Hepatocyte (in vitro differentiated cells): ENCODE data around the gene KRT10. TPM values are rescaled to one million over a fixed set of nuclear protein-coding genes. Genes with fewer than 3 reads are reported as not detected.

Experiments used
- DNase-seq: peaks from one replicate; pipeline ENCODE4 v3.0.0-alpha.2; 2016; ENCODE audit warnings: low spot score
- H2AFZ ChIP-seq: fragments of 200-600 bp; sonication (generic); 2 replicates; pipeline ENCODE4 v1.6.0; 2016; ENCODE audit warnings: antibody characterized with exemption, mild to moderate bottlenecking
- H3K27ac ChIP-seq: fragments of 200-600 bp; sonication (generic); 2 replicates; pipeline ENCODE4 v1.5.1; 2016; ENCODE audit warnings: mild to moderate bottlenecking
- H3K27me3 ChIP-seq: fragments of 200-600 bp; sonication (generic); 2 replicates; pipeline ENCODE4 v1.6.1; 2016
- H3K36me3 ChIP-seq: fragments of 200-600 bp; sonication (generic); replicated peaks from 2 replicates; pipeline ENCODE4 v1.5.1; 2016; ENCODE audit warnings: low read depth; ENCODE audit not compliant: insufficient read depth
- H3K4me1 ChIP-seq: fragments of 200-600 bp; sonication (generic); 2 replicates; pipeline ENCODE4 v1.5.1; 2016; ENCODE audit warnings: mild to moderate bottlenecking, moderate library complexity; ENCODE audit not compliant: insufficient read depth
- H3K4me2 ChIP-seq: fragments of 200-600 bp; sonication (generic); 2 replicates; pipeline ENCODE4 v1.6.0; 2016
- H3K4me3 ChIP-seq: fragments of 200-600 bp; sonication (generic); 2 replicates; pipeline ENCODE4 v1.5.1; 2016; ENCODE audit warnings: mild to moderate bottlenecking
- H3K79me2 ChIP-seq: fragments of 200-600 bp; sonication (generic); 2 replicates; pipeline ENCODE4 v1.6.0; 2017; ENCODE audit warnings: mild to moderate bottlenecking
- H3K9me2 ChIP-seq: fragments of 200-600 bp; sonication (generic); replicated peaks from 2 replicates; pipeline ENCODE4 v1.6.0; 2017; ENCODE audit warnings: mild to moderate bottlenecking; ENCODE audit not compliant: insufficient read depth
- H3K9me3 ChIP-seq: fragments of 200-600 bp; sonication (generic); 2 replicates; pipeline ENCODE4 v1.5.1; 2016; ENCODE audit warnings: low read depth, mild to moderate bottlenecking
- H4K20me1 ChIP-seq: fragments of 200-600 bp; sonication (generic); 2 replicates; pipeline ENCODE4 v1.6.0; 2016; ENCODE audit warnings: mild to moderate bottlenecking; ENCODE audit not compliant: insufficient read depth, poor library complexity, severe bottlenecking
- EZH2 ChIP-seq: fragments of 200-600 bp; sonication (generic); IDR thresholded peaks from 2 replicates; pipeline ENCODE4 v1.6.1; 2016; ENCODE audit warnings: antibody characterized with exemption, mild to moderate bottlenecking, borderline replicate concordance
- EZH2phosphoT487 ChIP-seq: fragments of 200-600 bp; sonication (generic); IDR thresholded peaks from one replicate; pipeline ENCODE4 v1.6.1; 2018; ENCODE audit warnings: antibody characterized with exemption, mild to moderate bottlenecking, low read depth, moderate library complexity; ENCODE audit not compliant: unreplicated experiment, severe bottlenecking
- WGBS: methylation state at CpG from one replicate; pipeline ENCODE4 v1.1.6; 2016; ENCODE audit warnings: low lambda C conversion rate; ENCODE audit errors: missing lambda C conversion rate; 5-methylcytosine and 5-hydroxymethylcytosine counted together
- polyA plus RNA-seq: library from polyadenylated mRNA; unstranded; fragments of >200 nt; fragmentation: Nextera tagmentation; extraction: Ambion mirVana; gene quantifications from 2 replicates; pipeline ENCODE4 v1.2.1, GENCODE V29; 2016
- total RNA-seq: library from RNA; depleted of rRNA; stranded (reverse); fragments of >200 nt; gene quantifications from 2 replicates; pipeline ENCODE4 v1.2.3, GENCODE V29; 2014
- TF ChIP-seq, protein P1 (sequence below): fragments of 200-600 bp; sonication (generic); IDR thresholded peaks from 2 replicates; pipeline ENCODE4 v1.5.1; 2016; ENCODE audit warnings: antibody characterized with exemption, mild to moderate bottlenecking; ENCODE audit not compliant: poor library complexity

KRT10 gene
- total and polyA plus RNA-seq, 2 experiments from 2014 or later = 39.7 to 153 TPM

DNA sequence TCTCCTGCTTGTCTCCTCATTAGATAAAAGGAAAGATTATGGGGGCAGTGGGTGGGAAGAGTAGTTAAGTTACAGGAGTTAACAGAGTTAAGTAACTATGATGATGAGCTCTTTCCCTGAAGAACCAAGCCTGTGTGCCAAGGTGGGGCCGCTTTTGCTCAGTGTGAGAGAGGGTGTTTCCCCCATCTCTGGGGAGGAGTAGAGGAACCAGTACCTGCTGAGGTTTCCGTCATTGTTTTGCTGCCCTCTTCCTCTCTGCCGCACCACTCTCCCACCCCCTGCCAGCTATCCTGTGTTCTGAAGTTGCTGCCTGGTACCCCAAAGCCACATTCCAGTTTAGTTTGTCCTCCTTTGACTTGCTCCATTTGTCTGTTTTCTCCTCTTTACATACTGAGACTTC is 20.8 kb upstream of the KRT10 start:
- no peaks in the 10 kb centered on the region for H3K9me2 ChIP-seq
- no peak overlapping the region for H3K4me2 ChIP-seq
- DNase-seq = no peak
- no peaks in the 10 kb centered on the region for H3K79me2 ChIP-seq
- no peaks in the 10 kb centered on the region for H3K9me3 ChIP-seq
- TF ChIP-seq, protein P1, sequence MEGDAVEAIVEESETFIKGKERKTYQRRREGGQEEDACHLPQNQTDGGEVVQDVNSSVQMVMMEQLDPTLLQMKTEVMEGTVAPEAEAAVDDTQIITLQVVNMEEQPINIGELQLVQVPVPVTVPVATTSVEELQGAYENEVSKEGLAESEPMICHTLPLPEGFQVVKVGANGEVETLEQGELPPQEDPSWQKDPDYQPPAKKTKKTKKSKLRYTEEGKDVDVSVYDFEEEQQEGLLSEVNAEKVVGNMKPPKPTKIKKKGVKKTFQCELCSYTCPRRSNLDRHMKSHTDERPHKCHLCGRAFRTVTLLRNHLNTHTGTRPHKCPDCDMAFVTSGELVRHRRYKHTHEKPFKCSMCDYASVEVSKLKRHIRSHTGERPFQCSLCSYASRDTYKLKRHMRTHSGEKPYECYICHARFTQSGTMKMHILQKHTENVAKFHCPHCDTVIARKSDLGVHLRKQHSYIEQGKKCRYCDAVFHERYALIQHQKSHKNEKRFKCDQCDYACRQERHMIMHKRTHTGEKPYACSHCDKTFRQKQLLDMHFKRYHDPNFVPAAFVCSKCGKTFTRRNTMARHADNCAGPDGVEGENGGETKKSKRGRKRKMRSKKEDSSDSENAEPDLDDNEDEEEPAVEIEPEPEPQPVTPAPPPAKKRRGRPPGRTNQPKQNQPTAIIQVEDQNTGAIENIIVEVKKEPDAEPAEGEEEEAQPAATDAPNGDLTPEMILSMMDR = no peak
- no peak for TF ChIP-seq EZH2phosphoT487
- no peak for TF ChIP-seq EZH2
- no peaks in the 10 kb centered on the region for H3K36me3 ChIP-seq
- no peak overlapping the region for H2AFZ ChIP-seq
- H3K4me1 ChIP-seq = peaks cover 9% of the 10 kb centered on the region
- no peaks in the 10 kb centered on the region for H3K27me3 ChIP-seq
- H4K20me1 ChIP-seq = no peaks in the 10 kb centered on the region
- H3K27ac ChIP-seq = no peak overlapping the region
- WGBS = 56% methylated on average over 3 of the region's 3 CpGs
- no peak overlapping the region for H3K4me3 ChIP-seq

DNA sequence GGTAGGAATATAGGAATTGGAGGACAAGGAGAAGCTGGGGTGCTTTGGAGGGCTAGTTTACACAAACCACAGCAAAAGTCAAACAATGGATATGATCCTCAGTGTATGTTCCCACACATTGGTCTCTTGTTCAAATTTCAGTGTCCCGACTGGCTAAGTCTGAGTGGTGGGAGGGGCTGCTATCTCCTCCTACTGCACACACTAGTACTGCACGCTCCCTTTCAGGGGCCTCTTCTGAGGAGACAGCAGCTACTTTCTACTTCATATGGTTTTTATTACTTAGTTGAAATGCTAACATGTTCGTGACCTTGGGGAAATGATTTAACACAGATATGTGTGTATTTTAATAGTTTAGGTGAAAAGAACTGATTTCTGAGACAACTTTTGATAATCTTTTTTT is 18.8 kb upstream of the KRT10 start:
- Histone ChIP-seq H4K20me1 (no peaks in the 10 kb centered on the region), H3K4me1 (peaks cover 9% of the 10 kb centered on the region), H3K36me3 (no peaks in the 10 kb centered on the region), H3K79me2 (no peaks in the 10 kb centered on the region), H3K4me3 (no peak overlapping the region), H2AFZ (no peak overlapping the region), H3K9me2 (no peaks in the 10 kb centered on the region), H3K4me2 (peak overlapping the region; percentile 17), H3K9me3 (no peaks in the 10 kb centered on the region), H3K27me3 (no peaks in the 10 kb centered on the region), H3K27ac (no peak overlapping the region)
- TF ChIP-seq EZH2 = no peak
- TF ChIP-seq EZH2phosphoT487 = no peak
- TF ChIP-seq, protein P1 = no peak
- 33% methylated on average over 3 of the region's 3 CpGs for WGBS
- peak; percentile 22 for DNase-seq

DNA sequence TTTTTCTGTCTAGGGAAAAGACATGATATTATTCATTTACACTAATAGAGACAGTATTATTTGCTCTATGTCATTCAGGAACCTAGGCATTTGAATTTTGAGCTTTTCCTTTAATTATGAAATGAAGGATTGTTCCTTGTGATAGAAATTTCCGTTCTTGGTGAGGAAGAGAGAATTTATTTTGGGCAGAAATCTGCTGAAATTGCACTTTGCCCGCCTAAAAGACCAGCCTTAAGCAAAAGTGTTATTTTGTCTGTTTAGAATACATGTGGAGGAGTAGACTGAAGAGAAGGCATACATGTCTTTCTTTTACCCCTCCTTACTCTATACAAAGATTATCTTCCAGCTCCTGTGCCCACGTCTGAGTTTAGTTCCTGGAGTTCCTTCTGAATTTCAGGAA is 16.8 kb upstream of the KRT10 start:
- no peaks in the 10 kb centered on the region for H3K27me3 ChIP-seq
- no peaks in the 10 kb centered on the region for H3K79me2 ChIP-seq
- no peak overlapping the region for H3K27ac ChIP-seq
- H3K9me3 ChIP-seq = no peaks in the 10 kb centered on the region
- H3K36me3 ChIP-seq = no peaks in the 10 kb centered on the region
- H4K20me1 ChIP-seq = no peaks in the 10 kb centered on the region
- TF ChIP-seq EZH2phosphoT487 = no peak
- TF ChIP-seq, protein P1 = no peak
- TF ChIP-seq EZH2 = no peak
- H2AFZ ChIP-seq = no peak overlapping the region
- no peak overlapping the region for H3K4me3 ChIP-seq
- H3K9me2 ChIP-seq = no peaks in the 10 kb centered on the region
- WGBS = 81% methylated on average over 3 of the region's 3 CpGs
- H3K4me2 ChIP-seq = no peak overlapping the region
- H3K4me1 ChIP-seq = peaks cover 9% of the 10 kb centered on the region
- no peak for DNase-seq

DNA sequence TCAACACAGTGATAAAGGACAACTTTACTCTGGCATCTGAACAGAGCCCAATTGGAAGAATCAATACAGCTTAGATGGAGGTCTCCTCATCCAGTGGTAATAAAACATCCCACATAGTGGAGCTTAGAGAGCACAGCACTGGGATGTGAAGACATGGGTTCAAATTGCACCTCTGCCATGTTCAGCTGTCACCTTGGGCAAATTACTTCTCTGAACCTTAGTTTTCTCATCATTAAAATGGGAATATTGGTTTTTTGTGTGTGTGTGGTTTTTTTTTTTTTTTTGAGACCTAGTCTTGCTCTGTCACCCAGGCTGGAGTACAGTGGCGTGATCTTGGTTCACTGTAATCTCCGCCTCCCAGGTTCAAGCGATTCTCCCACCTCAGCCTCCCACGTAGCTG is 13.6 kb upstream of the KRT10 start:
- H3K4me1 ChIP-seq = peaks cover under 1% of the 10 kb centered on the region
- H3K27me3 ChIP-seq = no peaks in the 10 kb centered on the region
- 94% methylated on average over 4 of the region's 4 CpGs for WGBS

More for the DNA sequence above, 13.6 kb upstream of the KRT10 start:
- no peak overlapping the region for H2AFZ ChIP-seq
- H3K9me2 ChIP-seq = no peaks in the 10 kb centered on the region
- H3K9me3 ChIP-seq = no peaks in the 10 kb centered on the region
- H3K4me2 ChIP-seq = no peak overlapping the region
- H4K20me1 ChIP-seq = no peaks in the 10 kb centered on the region
- no peak for DNase-seq
- H3K27ac ChIP-seq = no peak overlapping the region
- H3K36me3 ChIP-seq = no peaks in the 10 kb centered on the region
- TF ChIP-seq EZH2phosphoT487 = no peak
- TF ChIP-seq EZH2 = no peak
- TF ChIP-seq, protein P1 = no peak
- no peak overlapping the region for H3K4me3 ChIP-seq
- H3K79me2 ChIP-seq = no peaks in the 10 kb centered on the region
